ENCODE data around the gene SORCS2.

The SORCS2 gene

GRCh38 chr4:7552466-7552865, 360.1 kb downstream of the SORCS2 start:
- Histone ChIP-seq H3K9ac (ENCODE audit: low read length) (no peak overlapping the region), H3K4me1 (ENCODE audit: control insufficient read depth, insufficient read depth, low read length) (no peaks in the 10 kb centered on the region), H3K9me3 (ENCODE audit: control insufficient read depth, insufficient read depth, low read depth, low read length) (peaks cover 32% of the 10 kb centered on the region), H3K36me3 (ENCODE audit: control insufficient read depth, insufficient read depth, low read length) (no peaks in the 10 kb centered on the region), H3K27me3 (ENCODE audit: control insufficient read depth, insufficient read depth, low read length) (no peaks in the 10 kb centered on the region), H3K27ac (ENCODE audit: low read depth, low read length) (no peak overlapping the region), H3K4me3 (ENCODE audit: low read depth, low read length) (no peak overlapping the region)

GRCh38 chr4:7553280-7553679, 360.9 kb downstream of the SORCS2 start:
- Histone ChIP-seq H3K9me3 (ENCODE audit: control insufficient read depth, insufficient read depth, low read depth, low read length) (peaks cover 32% of the 10 kb centered on the region), H3K4me3 (ENCODE audit: low read depth, low read length) (no peak overlapping the region), H3K27ac (ENCODE audit: low read depth, low read length) (no peak overlapping the region), H3K4me1 (ENCODE audit: control insufficient read depth, insufficient read depth, low read length) (no peaks in the 10 kb centered on the region), H3K9ac (ENCODE audit: low read length) (no peak overlapping the region), H3K36me3 (ENCODE audit: control insufficient read depth, insufficient read depth, low read length) (no peaks in the 10 kb centered on the region), H3K27me3 (ENCODE audit: control insufficient read depth, insufficient read depth, low read length) (no peaks in the 10 kb centered on the region)

GRCh38 chr4:7554905-7555304, 362.6 kb downstream of the SORCS2 start:
- Histone ChIP-seq H3K9me3 (ENCODE audit: control insufficient read depth, insufficient read depth, low read depth, low read length) (peaks cover 32% of the 10 kb centered on the region), H3K36me3 (ENCODE audit: control insufficient read depth, insufficient read depth, low read length) (no peaks in the 10 kb centered on the region), H3K27ac (ENCODE audit: low read depth, low read length) (no peak overlapping the region), H3K9ac (ENCODE audit: low read length) (no peak overlapping the region), H3K4me3 (ENCODE audit: low read depth, low read length) (no peak overlapping the region), H3K27me3 (ENCODE audit: control insufficient read depth, insufficient read depth, low read length) (no peaks in the 10 kb centered on the region), H3K4me1 (ENCODE audit: control insufficient read depth, insufficient read depth, low read length) (no peaks in the 10 kb centered on the region)

DNA sequence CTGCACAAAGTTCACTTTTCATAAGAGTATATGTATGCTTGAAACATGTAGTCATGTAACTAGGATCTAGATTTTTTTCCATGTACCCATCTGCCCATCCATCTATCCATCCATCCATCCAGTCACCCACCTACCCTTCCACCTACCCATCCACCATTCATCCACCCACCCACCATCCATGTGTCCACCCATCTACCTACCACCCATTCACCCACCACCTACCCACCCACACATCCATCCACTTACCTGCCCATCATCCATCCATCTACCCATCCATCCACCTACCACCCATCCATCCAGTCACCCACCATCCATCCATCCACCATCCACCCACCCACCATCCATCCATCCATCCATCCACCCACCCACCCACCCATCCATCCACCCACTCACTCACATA, 364.2 kb downstream of the SORCS2 start:
- Histone ChIP-seq H3K27ac (ENCODE audit: low read depth, low read length) (no peak overlapping the region), H3K9me3 (ENCODE audit: control insufficient read depth, insufficient read depth, low read depth, low read length) (peaks cover 30% of the 10 kb centered on the region)

DNA sequence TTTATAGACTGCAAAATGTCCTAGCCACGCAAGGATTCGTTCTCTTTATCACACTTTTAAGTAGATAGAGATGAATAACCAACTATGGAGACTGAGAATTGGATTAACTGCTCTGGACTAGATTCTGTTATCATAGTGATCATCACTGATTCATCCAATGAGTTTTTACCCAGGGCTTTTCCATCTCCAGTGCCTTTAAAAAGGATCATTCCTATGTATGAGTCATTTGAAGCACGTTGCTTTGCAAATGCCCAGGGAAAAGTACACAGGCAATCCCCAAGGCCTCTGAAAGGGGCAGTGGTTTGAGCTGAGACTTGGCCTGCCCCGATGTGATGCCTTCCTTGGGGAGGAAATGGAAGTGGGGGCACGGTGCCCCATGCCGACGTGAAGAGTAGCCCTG, 365.1 kb downstream of the SORCS2 start:
- Histone ChIP-seq H3K9me3 (ENCODE audit: control insufficient read depth, insufficient read depth, low read depth, low read length) (peaks cover 25% of the 10 kb centered on the region), H3K27ac (ENCODE audit: low read depth, low read length) (no peak overlapping the region)

More for the DNA sequence above, 364.2 kb downstream of the SORCS2 start:
- Histone ChIP-seq H3K9ac (ENCODE audit: low read length) (no peak overlapping the region), H3K36me3 (ENCODE audit: control insufficient read depth, insufficient read depth, low read length) (no peaks in the 10 kb centered on the region), H3K4me3 (ENCODE audit: low read depth, low read length) (no peak overlapping the region), H3K4me1 (ENCODE audit: control insufficient read depth, insufficient read depth, low read length) (no peaks in the 10 kb centered on the region), H3K27me3 (ENCODE audit: control insufficient read depth, insufficient read depth, low read length) (no peaks in the 10 kb centered on the region)

GRCh38 chr4:7558436-7558835, 366.1 kb downstream of the SORCS2 start:
- H3K4me1 ChIP-seq (ENCODE audit: control insufficient read depth, insufficient read depth, low read length): no peaks in the 10 kb centered on the region
- peaks cover 17% of the 10 kb centered on the region for H3K9me3 ChIP-seq (ENCODE audit: control insufficient read depth, insufficient read depth, low read depth, low read length)
- H3K36me3 ChIP-seq (ENCODE audit: control insufficient read depth, insufficient read depth, low read length): no peaks in the 10 kb centered on the region
- H3K27me3 ChIP-seq (ENCODE audit: control insufficient read depth, insufficient read depth, low read length): no peaks in the 10 kb centered on the region
- H3K4me3 ChIP-seq (ENCODE audit: low read depth, low read length): no peak overlapping the region
- H3K9ac ChIP-seq (ENCODE audit: low read length): no peak overlapping the region
- H3K27ac ChIP-seq (ENCODE audit: low read depth, low read length): no peak overlapping the region

More for the DNA sequence above, 365.1 kb downstream of the SORCS2 start:
- no peaks in the 10 kb centered on the region for H3K4me1 ChIP-seq (ENCODE audit: control insufficient read depth, insufficient read depth, low read length)
- H3K9ac ChIP-seq (ENCODE audit: low read length): no peak overlapping the region
- no peaks in the 10 kb centered on the region for H3K36me3 ChIP-seq (ENCODE audit: control insufficient read depth, insufficient read depth, low read length)
- H3K4me3 ChIP-seq (ENCODE audit: low read depth, low read length): no peak overlapping the region
- H3K27me3 ChIP-seq (ENCODE audit: control insufficient read depth, insufficient read depth, low read length): no peaks in the 10 kb centered on the region

GRCh38 chr4:7559316-7559715, 367.0 kb downstream of the SORCS2 start:
- Histone ChIP-seq H3K9me3 (ENCODE audit: control insufficient read depth, insufficient read depth, low read depth, low read length) (peaks cover 10% of the 10 kb centered on the region), H3K27ac (ENCODE audit: low read depth, low read length) (no peak overlapping the region), H3K27me3 (ENCODE audit: control insufficient read depth, insufficient read depth, low read length) (no peaks in the 10 kb centered on the region), H3K4me3 (ENCODE audit: low read depth, low read length) (no peak overlapping the region), H3K36me3 (ENCODE audit: control insufficient read depth, insufficient read depth, low read length) (no peaks in the 10 kb centered on the region), H3K9ac (ENCODE audit: low read length) (no peak overlapping the region), H3K4me1 (ENCODE audit: control insufficient read depth, insufficient read depth, low read length) (no peaks in the 10 kb centered on the region)

DNA sequence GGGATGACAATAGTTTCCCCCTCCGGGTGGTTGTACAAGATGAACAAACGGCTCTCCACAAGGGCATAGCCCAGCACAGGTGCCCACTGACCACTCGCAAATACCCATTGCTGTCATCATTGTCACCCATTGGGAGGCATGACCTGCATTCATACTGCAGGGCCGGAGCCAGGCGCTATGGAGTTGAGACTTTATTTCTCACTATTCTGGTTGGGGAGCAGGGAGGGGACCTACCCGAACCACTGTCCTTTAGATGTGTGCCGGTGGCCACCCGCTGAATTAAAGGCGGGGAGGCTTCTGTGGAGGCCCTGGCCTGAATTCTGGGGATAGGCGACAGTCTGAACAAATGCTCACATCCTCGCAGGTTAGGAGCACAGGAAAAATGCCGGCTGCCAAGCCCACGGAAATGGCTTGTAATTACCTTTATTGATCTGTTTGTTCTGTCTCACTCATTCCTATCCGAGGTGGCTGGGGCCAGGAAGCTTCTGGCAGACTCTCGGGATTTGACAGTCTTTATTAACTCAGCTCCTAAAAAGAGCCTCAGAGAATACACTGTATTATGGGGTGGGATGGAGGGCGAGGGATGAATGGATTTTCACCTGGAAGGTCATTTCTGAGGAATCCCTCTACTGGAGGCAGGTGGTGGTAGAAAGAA, 367.5 kb downstream of the SORCS2 start:
- H3K9ac ChIP-seq (ENCODE audit: low read length): no peak overlapping the region
- peaks cover 6% of the 10 kb centered on the region for H3K9me3 ChIP-seq (ENCODE audit: control insufficient read depth, insufficient read depth, low read depth, low read length)
- no peak overlapping the region for H3K4me3 ChIP-seq (ENCODE audit: low read depth, low read length)
- no peaks in the 10 kb centered on the region for H3K36me3 ChIP-seq (ENCODE audit: control insufficient read depth, insufficient read depth, low read length)
- H3K4me1 ChIP-seq (ENCODE audit: control insufficient read depth, insufficient read depth, low read length): no peaks in the 10 kb centered on the region
- no peaks in the 10 kb centered on the region for H3K27me3 ChIP-seq (ENCODE audit: control insufficient read depth, insufficient read depth, low read length)
- H3K27ac ChIP-seq (ENCODE audit: low read depth, low read length): no peak overlapping the region

- peaks cover 2% of the 10 kb centered on the region; the same call in 1 of the 2 replicates for H3K9me3 ChIP-seq (ENCODE audit: control insufficient read depth, insufficient read depth, low read depth, low read length)
- H3K4me1 ChIP-seq (ENCODE audit: control insufficient read depth, insufficient read depth, low read length): no peaks in the 10 kb centered on the region
- no peaks in the 10 kb centered on the region for H3K36me3 ChIP-seq (ENCODE audit: control insufficient read depth, insufficient read depth, low read length)
- no peaks in the 10 kb centered on the region for H3K27me3 ChIP-seq (ENCODE audit: control insufficient read depth, insufficient read depth, low read length)
- no peak overlapping the region for H3K27ac ChIP-seq (ENCODE audit: low read depth, low read length)
- no peak overlapping the region for H3K4me3 ChIP-seq (ENCODE audit: low read depth, low read length)
- H3K9ac ChIP-seq (ENCODE audit: low read length): no peak overlapping the region
These were observed 369.2 kb downstream of the SORCS2 start for GRCh38 chr4:7561557-7561956.

- Histone ChIP-seq H3K9ac (ENCODE audit: low read length) (no peak overlapping the region), H3K9me3 (ENCODE audit: control insufficient read depth, insufficient read depth, low read depth, low read length) (no peaks in the 10 kb centered on the region; the same call in 1 of the 2 replicates), H3K27ac (ENCODE audit: low read depth, low read length) (no peak overlapping the region), H3K36me3 (ENCODE audit: control insufficient read depth, insufficient read depth, low read length) (no peaks in the 10 kb centered on the region), H3K27me3 (ENCODE audit: control insufficient read depth, insufficient read depth, low read length) (no peaks in the 10 kb centered on the region), H3K4me1 (ENCODE audit: control insufficient read depth, insufficient read depth, low read length) (no peaks in the 10 kb centered on the region), H3K4me3 (ENCODE audit: low read depth, low read length) (no peak overlapping the region)
These were observed 371.9 kb downstream of the SORCS2 start for GRCh38 chr4:7564242-7564641.

- H3K9ac ChIP-seq (ENCODE audit: low read length): no peak overlapping the region
- H3K9me3 ChIP-seq (ENCODE audit: control insufficient read depth, insufficient read depth, low read depth, low read length): no peaks in the 10 kb centered on the region; the same call in 1 of the 2 replicates
- H3K27me3 ChIP-seq (ENCODE audit: control insufficient read depth, insufficient read depth, low read length): no peaks in the 10 kb centered on the region
- no peak overlapping the region for H3K4me3 ChIP-seq (ENCODE audit: low read depth, low read length)
- H3K4me1 ChIP-seq (ENCODE audit: control insufficient read depth, insufficient read depth, low read length): peaks cover 4% of the 10 kb centered on the region; the same call in 1 of the 2 replicates
- H3K27ac ChIP-seq (ENCODE audit: low read depth, low read length): no peak overlapping the region
- no peaks in the 10 kb centered on the region for H3K36me3 ChIP-seq (ENCODE audit: control insufficient read depth, insufficient read depth, low read length)
These were observed 373.1 kb downstream of the SORCS2 start for GRCh38 chr4:7565483-7565882.
